IMR-90 (cell line): ENCODE results near the gene HSPB6. TPM values are rescaled to one million over a fixed set of nuclear protein-coding genes. Genes with fewer than 3 reads are reported as not detected.

Experiments
- ATAC-seq: fragments of 200-7000 bp; cut with Tn5 transposase; 2 replicates; pipeline ENCODE4 v1.9.1; 2020; ENCODE audit warnings: low read depth, mild to moderate bottlenecking, moderate library complexity
- BruUV-seq: library from RNA; stranded (reverse); fragments of 400-500 nt; replicated peaks from 2 replicates; lab custom pipeline; 2021; lab: Mats Ljungman, UMichigan
- CTCF ChIA-PET: fragments of 300-600 bp; formaldehyde crosslinking; extraction: SDS; loops from one replicate; lab custom pipeline; 2021; ENCODE audit warnings: antibody characterized with exemption; lab: Yijun Ruan, JAX
- POLR2A ChIA-PET: fragments of 300-600 bp; sonication (Branson Sonifier 250); formaldehyde crosslinking; loops from one replicate; lab custom pipeline; 2022; ENCODE audit warnings: antibody characterized with exemption; ENCODE audit not compliant: unreplicated experiment; lab: Charles Lee
- DNase-seq: peaks from one replicate; pipeline ENCODE4 v3.0.0; 2013
- H2AFZ ChIP-seq: replicated peaks from 2 replicates; pipeline ENCODE3; 2013; ENCODE audit warnings: low read length, mild to moderate bottlenecking; ENCODE audit not compliant: poor library complexity
- H2AK5ac ChIP-seq: 2 replicates; pipeline ENCODE4 v1.6.1; 2013; ENCODE audit warnings: low read depth, low read length, inconsistent platforms
- H2AK9ac ChIP-seq: replicated peaks from 2 replicates; pipeline ENCODE3; 2013; ENCODE audit warnings: mild to moderate bottlenecking, low read depth, low read length, moderate library complexity; ENCODE audit not compliant: poor library complexity
- H2BK120ac ChIP-seq: 2 replicates; pipeline ENCODE4 v1.6.1; 2013; ENCODE audit warnings: low read depth, low read length, inconsistent platforms
- H2BK15ac ChIP-seq: 3 replicates; pipeline ENCODE4 v1.6.1; 2013; ENCODE audit warnings: low read depth, low read length, inconsistent platforms
- H2BK20ac ChIP-seq: 2 replicates; pipeline ENCODE4 v1.6.1; 2013; ENCODE audit warnings: low read depth, mild to moderate bottlenecking, inconsistent platforms, low read length, moderate library complexity
- H2BK5ac ChIP-seq: 2 replicates; pipeline ENCODE4 v1.6.1; 2013; ENCODE audit warnings: mild to moderate bottlenecking, low read depth, low read length, inconsistent platforms; ENCODE audit not compliant: poor library complexity, severe bottlenecking
- H3K14ac ChIP-seq: replicated peaks from 2 replicates; pipeline ENCODE4 v1.6.1; 2013; ENCODE audit warnings: low read depth, low read length, inconsistent platforms
- H3K18ac ChIP-seq: 2 replicates; pipeline ENCODE4 v1.6.1; 2013; ENCODE audit warnings: low read depth, low read length, control low read depth
- H3K23ac ChIP-seq: 2 replicates; pipeline ENCODE4 v1.6.1; 2013; ENCODE audit warnings: low read depth, low read length, inconsistent platforms
- H3K27ac ChIP-seq: 2 replicates; pipeline ENCODE4 v1.5.1; 2013; ENCODE audit warnings: mild to moderate bottlenecking, control low read depth, low read length; ENCODE audit not compliant: insufficient read depth
- H3K27me3 ChIP-seq: 2 replicates; pipeline ENCODE4 v1.6.1; 2013; ENCODE audit warnings: low read length; ENCODE audit not compliant: control insufficient read depth, insufficient read depth
- H3K36me3 ChIP-seq: 2 replicates; pipeline ENCODE4 v1.6.1; 2013; ENCODE audit warnings: low read length, mixed read lengths; ENCODE audit not compliant: control insufficient read depth, insufficient read depth
- H3K4ac ChIP-seq: 2 replicates; pipeline ENCODE4 v1.6.1; 2013; ENCODE audit warnings: low read depth, low read length, inconsistent platforms
- H3K4me1 ChIP-seq: 2 replicates; pipeline ENCODE4 v1.6.1; 2013; ENCODE audit warnings: low read length, mixed read lengths; ENCODE audit not compliant: control insufficient read depth, insufficient read depth
- H3K4me2 ChIP-seq: 2 replicates; pipeline ENCODE4 v1.6.1; 2013; ENCODE audit warnings: low read depth, mild to moderate bottlenecking, control low read depth, low read length, moderate library complexity
- H3K4me3 ChIP-seq: 2 replicates; pipeline ENCODE4 v1.5.1; 2013; ENCODE audit warnings: low read depth, mild to moderate bottlenecking, control low read depth, low read length, moderate library complexity; ENCODE audit not compliant: insufficient read depth
- H3K56ac ChIP-seq: 2 replicates; pipeline ENCODE4 v1.6.1; 2013; ENCODE audit warnings: low read length, inconsistent platforms; ENCODE audit not compliant: insufficient read depth; ENCODE audit errors: extremely low read depth
- H3K79me1 ChIP-seq, 2 experiments: 2 replicates each; pipeline ENCODE4 v1.6.1; 2013; ENCODE audit warnings: low read length in 2 of 2, inconsistent platforms in 1 of 2, low read depth in 1 of 2
- H3K9ac ChIP-seq: 2 replicates; pipeline ENCODE4 v1.6.1; 2013; ENCODE audit warnings: low read depth, low read length, control low read depth
- H3K9me1 ChIP-seq: 2 replicates; pipeline ENCODE4 v1.6.1; 2013; ENCODE audit warnings: low read length, inconsistent platforms; ENCODE audit not compliant: insufficient read depth
- H3K9me3 ChIP-seq: 2 replicates; pipeline ENCODE4 v1.6.1; 2013; ENCODE audit warnings: low read length; ENCODE audit not compliant: control insufficient read depth, insufficient read depth
- H4K20me1 ChIP-seq: 2 replicates; pipeline ENCODE4 v1.6.1; 2013; ENCODE audit warnings: low read length, inconsistent platforms; ENCODE audit not compliant: insufficient read depth
- H4K5ac ChIP-seq: 2 replicates; pipeline ENCODE4 v1.6.1; 2013; ENCODE audit warnings: mild to moderate bottlenecking, low read depth, low read length, control low read depth
- H4K8ac ChIP-seq, 2 experiments: 2 replicates each; pipeline ENCODE4 v1.6.1; 2013; ENCODE audit warnings: low read depth in 2 of 2, low read length in 2 of 2, control low read depth in 1 of 2, inconsistent platforms in 1 of 2
- H4K91ac ChIP-seq: 2 replicates; pipeline ENCODE4 v1.6.1; 2013; ENCODE audit warnings: low read depth, low read length, inconsistent platforms; ENCODE audit not compliant: insufficient read depth
- BHLHE40 ChIP-seq: fragments of 150-350 bp; IDR thresholded peaks from 2 replicates; pipeline ENCODE4 v1.6.1; 2016; ENCODE audit warnings: mild to moderate bottlenecking, low read depth, low read length
- CEBPB ChIP-seq: IDR thresholded peaks from 2 replicates; pipeline ENCODE4 v1.6.1; 2012; ENCODE audit warnings: low read depth, low read length, improper control_type of control experiment
- CHD1 ChIP-seq: IDR thresholded peaks from 2 replicates; pipeline ENCODE4 v1.6.1; 2012; ENCODE audit warnings: low read depth, low read length, improper control_type of control experiment
- CTCF ChIP-seq: conservative IDR thresholded peaks from 2 replicates; pipeline ENCODE4 v1.5.1; 2012; ENCODE audit warnings: mild to moderate bottlenecking, low read depth, low read length, improper control_type of control experiment
- ELK1 ChIP-seq: fragments of 150-350 bp; IDR thresholded peaks from 2 replicates; pipeline ENCODE4 v1.6.1; 2016; ENCODE audit warnings: low read depth, mild to moderate bottlenecking, low read length, moderate library complexity, borderline replicate concordance
- FOS ChIP-seq: fragments of 150-350 bp; IDR thresholded peaks from 2 replicates; pipeline ENCODE4 v1.6.1; 2016; ENCODE audit warnings: low read depth, low read length
- MAFK ChIP-seq: IDR thresholded peaks from 2 replicates; pipeline ENCODE4 v1.6.1; 2012; ENCODE audit warnings: low read depth, low read length, improper control_type of control experiment
- MAZ ChIP-seq: IDR thresholded peaks from 2 replicates; pipeline ENCODE4 v1.6.1; 2012; ENCODE audit warnings: low read depth, mild to moderate bottlenecking, low read length, improper control_type of control experiment, moderate library complexity, borderline replicate concordance
- MXI1 ChIP-seq: IDR thresholded peaks from 2 replicates; pipeline ENCODE4 v1.6.1; 2012; ENCODE audit warnings: low read depth, mild to moderate bottlenecking, low read length, moderate library complexity, borderline replicate concordance
- NFE2L2 ChIP-seq: fragments of 150-350 bp; IDR thresholded peaks from 2 replicates; pipeline ENCODE4 v1.6.1; 2016; ENCODE audit warnings: low read depth, mild to moderate bottlenecking, low read length
- POLR2A ChIP-seq: IDR thresholded peaks from 2 replicates; pipeline ENCODE4 v1.6.1; 2012; ENCODE audit warnings: mild to moderate bottlenecking, low read depth, low read length
- RAD21 ChIP-seq: IDR thresholded peaks from 2 replicates; pipeline ENCODE4 v1.6.1; 2012; ENCODE audit warnings: low read length, improper control_type of control experiment
- RCOR1 ChIP-seq: IDR thresholded peaks from 2 replicates; pipeline ENCODE4 v1.6.1; 2012; ENCODE audit warnings: mild to moderate bottlenecking, low read length, improper control_type of control experiment; ENCODE audit not compliant: insufficient replicate concordance
- RFX5 ChIP-seq: IDR thresholded peaks from 2 replicates; pipeline ENCODE4 v1.8.0; 2012; ENCODE audit warnings: low read depth, mild to moderate bottlenecking, low read length, moderate library complexity
- SMC3 ChIP-seq: fragments of 150-350 bp; IDR thresholded peaks from 2 replicates; pipeline ENCODE4 v1.6.1; 2016; ENCODE audit warnings: low read depth, mild to moderate bottlenecking, antibody characterized with exemption, low read length, moderate library complexity
- USF2 ChIP-seq: fragments of 150-350 bp; IDR thresholded peaks from 2 replicates; pipeline ENCODE4 v1.6.1; 2017; ENCODE audit warnings: mild to moderate bottlenecking, antibody characterized with exemption, low read length, low read depth
- WGBS, 2 experiments: methylation state at CpG; one replicate each; pipeline versions ENCODE4 v1.1.5 to v1.1.7; 2013; ENCODE audit warnings: missing lambda C conversion rate in 2 of 2; ENCODE audit not compliant: insufficient read length in 1 of 2; ENCODE audit errors: extremely low coverage in 2 of 2; 5-methylcytosine and 5-hydroxymethylcytosine counted together
- dilution Hi-C: fragments of 300-500 bp; cut with HindIII; formaldehyde crosslinking; loops from one replicate; pipeline ENCODE4 v1.14.3; 2018; ENCODE audit warnings: low sequenced_read_pairs; ENCODE audit not compliant: unreplicated experiment
- in situ Hi-C: fragments of 300-500 bp; cut with MboI; formaldehyde crosslinking; loops from 3 replicates; pipeline ENCODE4 v1.14.3; 2019; ENCODE audit warnings: low sequenced_read_pairs, inconsistent platforms, mixed read lengths
- intact Hi-C: fragments of 100-400 bp; cut with micrococcal nuclease; formaldehyde crosslinking; loops from 2 replicates; pipeline ENCODE4 v1.10.0; 2022
- polyA plus RNA-seq, 3 experiments: library from polyadenylated mRNA; depleted of rRNA; stranded (reverse); fragments of >200 nt; gene quantifications; 2 replicates each; pipeline ENCODE4 v1.2.3, GENCODE V29; 2012; ENCODE audit warnings: low replicate concordance in 1 of 3
- total RNA-seq: library from RNA; depleted of rRNA; stranded (reverse); fragments of >200 nt; gene quantifications from 2 replicates; pipeline ENCODE4 v1.2.3, GENCODE V29; 2012

Gene HSPB6
- total and polyA plus RNA-seq, 2 of the 4 experiments (the other 2 are of a cell fraction), result 5.7 to 206 TPM

GRCh38 chr19:35801828-35802227, 45.0 kb upstream of the HSPB6 start:
- H2BK15ac ChIP-seq, result no peak overlapping the region
- no peaks in the 10 kb centered on the region for H3K4me1 ChIP-seq
- H3K9me3 ChIP-seq, result no peaks in the 10 kb centered on the region
- no peak overlapping the region for H2AK5ac ChIP-seq
- no peak overlapping the region for H2BK20ac ChIP-seq
- H3K18ac ChIP-seq, result no peak overlapping the region
- CTCF ChIA-PET, result interaction anchor here (0.5 kb wide), 1 partner anchor 141 kb away, joined by 3 read pairs; no protein-coding TSS in a partner anchor
- peaks cover 26% of the 10 kb centered on the region for H3K27me3 ChIP-seq
- H2AK9ac ChIP-seq, result no peak overlapping the region
- no peaks in the 10 kb centered on the region for H3K9me1 ChIP-seq
- no peak overlapping the region for H4K5ac ChIP-seq
- ATAC-seq (no peak), DNase-seq (no peak)
- H4K8ac ChIP-seq, result no peak overlapping the region
- in situ Hi-C loops (no loop called here), intact Hi-C loops (loop anchor here (2.0 kb wide), 1 partner anchor 51 kb away; the partner anchor contains the start of gene NPHS1), dilution Hi-C loops (no loop called here)
- H3K4me2 ChIP-seq, result no peak overlapping the region
- no CpG with 5 or more reads among the region's 3 CpGs for WGBS, 2 experiments
- H3K9ac ChIP-seq, result no peak overlapping the region
- H3K4ac ChIP-seq, result no peak overlapping the region
- no peak overlapping the region for H3K4me3 ChIP-seq
- no peaks in the 10 kb centered on the region for H3K36me3 ChIP-seq
- H2AFZ ChIP-seq, result no peak overlapping the region
- no peak overlapping the region for H3K14ac ChIP-seq
- TF ChIP-seq MAFK, result no peak
- TF ChIP-seq CHD1, result no peak
- TF ChIP-seq MAZ, result no peak
- TF ChIP-seq SMC3, result no peak
- no peak for TF ChIP-seq POLR2A
- no peak for TF ChIP-seq BHLHE40
- TF ChIP-seq CEBPB, result no peak
- TF ChIP-seq MXI1, result no peak
- no peak for TF ChIP-seq USF2
- no peak for TF ChIP-seq NFE2L2
- no peak for TF ChIP-seq CTCF
- TF ChIP-seq ELK1, result no peak
- no peak for TF ChIP-seq RCOR1
- TF ChIP-seq FOS, result no peak
- TF ChIP-seq RAD21, result no peak
- TF ChIP-seq RFX5, result no peak
- POLR2A ChIA-PET, result no interaction called here
- H2BK5ac ChIP-seq, result no peak overlapping the region
- H3K27ac ChIP-seq, result no peak overlapping the region
- no peak overlapping the region for H3K56ac ChIP-seq
- H2BK120ac ChIP-seq, result no peak overlapping the region
- H4K20me1 ChIP-seq, result no peaks in the 10 kb centered on the region
- no peak overlapping the region for H4K91ac ChIP-seq
- no TSS peak for BruUV-seq
- H3K23ac ChIP-seq, result no peak overlapping the region
- no peaks in the 10 kb centered on the region for H3K79me1 ChIP-seq
